IMR-90 (cell line): Measurements from ENCODE around the gene RIMS3. TPM values are rescaled to one million over a fixed set of nuclear protein-coding genes. Genes with fewer than 3 reads are reported as not detected.

Source experiments
- ATAC-seq: fragments of 200-7000 bp; cut with Tn5 transposase; 2 replicates; pipeline ENCODE4 v1.9.1; 2020; ENCODE audit warnings: low read depth, mild to moderate bottlenecking, moderate library complexity
- BruUV-seq: library from RNA; stranded (reverse); fragments of 400-500 nt; replicated peaks from 2 replicates; lab custom pipeline; 2021; lab: Mats Ljungman, UMichigan
- CTCF ChIA-PET: fragments of 300-600 bp; formaldehyde crosslinking; extraction: SDS; loops from one replicate; lab custom pipeline; 2021; ENCODE audit warnings: antibody characterized with exemption; lab: Yijun Ruan, JAX
- POLR2A ChIA-PET: fragments of 300-600 bp; sonication (Branson Sonifier 250); formaldehyde crosslinking; loops from one replicate; lab custom pipeline; 2022; ENCODE audit warnings: antibody characterized with exemption; ENCODE audit not compliant: unreplicated experiment; lab: Charles Lee
- DNase-seq: peaks from one replicate; pipeline ENCODE4 v3.0.0; 2013
- H2AFZ ChIP-seq: replicated peaks from 2 replicates; pipeline ENCODE3; 2013; ENCODE audit warnings: low read length, mild to moderate bottlenecking; ENCODE audit not compliant: poor library complexity
- H2AK5ac ChIP-seq: 2 replicates; pipeline ENCODE4 v1.6.1; 2013; ENCODE audit warnings: low read depth, low read length, inconsistent platforms
- H2AK9ac ChIP-seq: replicated peaks from 2 replicates; pipeline ENCODE3; 2013; ENCODE audit warnings: mild to moderate bottlenecking, low read depth, low read length, moderate library complexity; ENCODE audit not compliant: poor library complexity
- H2BK120ac ChIP-seq: 2 replicates; pipeline ENCODE4 v1.6.1; 2013; ENCODE audit warnings: low read depth, low read length, inconsistent platforms
- H2BK15ac ChIP-seq: 3 replicates; pipeline ENCODE4 v1.6.1; 2013; ENCODE audit warnings: low read depth, low read length, inconsistent platforms
- H2BK20ac ChIP-seq: 2 replicates; pipeline ENCODE4 v1.6.1; 2013; ENCODE audit warnings: low read depth, mild to moderate bottlenecking, inconsistent platforms, low read length, moderate library complexity
- H2BK5ac ChIP-seq: 2 replicates; pipeline ENCODE4 v1.6.1; 2013; ENCODE audit warnings: mild to moderate bottlenecking, low read depth, low read length, inconsistent platforms; ENCODE audit not compliant: poor library complexity, severe bottlenecking
- H3K14ac ChIP-seq: replicated peaks from 2 replicates; pipeline ENCODE4 v1.6.1; 2013; ENCODE audit warnings: low read depth, low read length, inconsistent platforms
- H3K18ac ChIP-seq: 2 replicates; pipeline ENCODE4 v1.6.1; 2013; ENCODE audit warnings: low read depth, low read length, control low read depth
- H3K23ac ChIP-seq: 2 replicates; pipeline ENCODE4 v1.6.1; 2013; ENCODE audit warnings: low read depth, low read length, inconsistent platforms
- H3K27ac ChIP-seq: 2 replicates; pipeline ENCODE4 v1.5.1; 2013; ENCODE audit warnings: mild to moderate bottlenecking, control low read depth, low read length; ENCODE audit not compliant: insufficient read depth
- H3K27me3 ChIP-seq: 2 replicates; pipeline ENCODE4 v1.6.1; 2013; ENCODE audit warnings: low read length; ENCODE audit not compliant: control insufficient read depth, insufficient read depth
- H3K36me3 ChIP-seq: 2 replicates; pipeline ENCODE4 v1.6.1; 2013; ENCODE audit warnings: low read length, mixed read lengths; ENCODE audit not compliant: control insufficient read depth, insufficient read depth
- H3K4ac ChIP-seq: 2 replicates; pipeline ENCODE4 v1.6.1; 2013; ENCODE audit warnings: low read depth, low read length, inconsistent platforms
- H3K4me1 ChIP-seq: 2 replicates; pipeline ENCODE4 v1.6.1; 2013; ENCODE audit warnings: low read length, mixed read lengths; ENCODE audit not compliant: control insufficient read depth, insufficient read depth
- H3K4me2 ChIP-seq: 2 replicates; pipeline ENCODE4 v1.6.1; 2013; ENCODE audit warnings: low read depth, mild to moderate bottlenecking, control low read depth, low read length, moderate library complexity
- H3K4me3 ChIP-seq: 2 replicates; pipeline ENCODE4 v1.5.1; 2013; ENCODE audit warnings: low read depth, mild to moderate bottlenecking, control low read depth, low read length, moderate library complexity; ENCODE audit not compliant: insufficient read depth
- H3K56ac ChIP-seq: 2 replicates; pipeline ENCODE4 v1.6.1; 2013; ENCODE audit warnings: low read length, inconsistent platforms; ENCODE audit not compliant: insufficient read depth; ENCODE audit errors: extremely low read depth
- H3K79me1 ChIP-seq, 2 experiments: 2 replicates each; pipeline ENCODE4 v1.6.1; 2013; ENCODE audit warnings: low read length in 2 of 2, inconsistent platforms in 1 of 2, low read depth in 1 of 2
- H3K9ac ChIP-seq: 2 replicates; pipeline ENCODE4 v1.6.1; 2013; ENCODE audit warnings: low read depth, low read length, control low read depth
- H3K9me1 ChIP-seq: 2 replicates; pipeline ENCODE4 v1.6.1; 2013; ENCODE audit warnings: low read length, inconsistent platforms; ENCODE audit not compliant: insufficient read depth
- H3K9me3 ChIP-seq: 2 replicates; pipeline ENCODE4 v1.6.1; 2013; ENCODE audit warnings: low read length; ENCODE audit not compliant: control insufficient read depth, insufficient read depth
- H4K20me1 ChIP-seq: 2 replicates; pipeline ENCODE4 v1.6.1; 2013; ENCODE audit warnings: low read length, inconsistent platforms; ENCODE audit not compliant: insufficient read depth
- H4K5ac ChIP-seq: 2 replicates; pipeline ENCODE4 v1.6.1; 2013; ENCODE audit warnings: mild to moderate bottlenecking, low read depth, low read length, control low read depth
- H4K8ac ChIP-seq, 2 experiments: 2 replicates each; pipeline ENCODE4 v1.6.1; 2013; ENCODE audit warnings: low read depth in 2 of 2, low read length in 2 of 2, control low read depth in 1 of 2, inconsistent platforms in 1 of 2
- H4K91ac ChIP-seq: 2 replicates; pipeline ENCODE4 v1.6.1; 2013; ENCODE audit warnings: low read depth, low read length, inconsistent platforms; ENCODE audit not compliant: insufficient read depth
- BHLHE40 ChIP-seq: fragments of 150-350 bp; IDR thresholded peaks from 2 replicates; pipeline ENCODE4 v1.6.1; 2016; ENCODE audit warnings: mild to moderate bottlenecking, low read depth, low read length
- CHD1 ChIP-seq: IDR thresholded peaks from 2 replicates; pipeline ENCODE4 v1.6.1; 2012; ENCODE audit warnings: low read depth, low read length, improper control_type of control experiment
- CTCF ChIP-seq: conservative IDR thresholded peaks from 2 replicates; pipeline ENCODE4 v1.5.1; 2012; ENCODE audit warnings: mild to moderate bottlenecking, low read depth, low read length, improper control_type of control experiment
- ELK1 ChIP-seq: fragments of 150-350 bp; IDR thresholded peaks from 2 replicates; pipeline ENCODE4 v1.6.1; 2016; ENCODE audit warnings: low read depth, mild to moderate bottlenecking, low read length, moderate library complexity, borderline replicate concordance
- FOS ChIP-seq: fragments of 150-350 bp; IDR thresholded peaks from 2 replicates; pipeline ENCODE4 v1.6.1; 2016; ENCODE audit warnings: low read depth, low read length
- MAFK ChIP-seq: IDR thresholded peaks from 2 replicates; pipeline ENCODE4 v1.6.1; 2012; ENCODE audit warnings: low read depth, low read length, improper control_type of control experiment
- MAZ ChIP-seq: IDR thresholded peaks from 2 replicates; pipeline ENCODE4 v1.6.1; 2012; ENCODE audit warnings: low read depth, mild to moderate bottlenecking, low read length, improper control_type of control experiment, moderate library complexity, borderline replicate concordance
- MXI1 ChIP-seq: IDR thresholded peaks from 2 replicates; pipeline ENCODE4 v1.6.1; 2012; ENCODE audit warnings: low read depth, mild to moderate bottlenecking, low read length, moderate library complexity, borderline replicate concordance
- POLR2A ChIP-seq: IDR thresholded peaks from 2 replicates; pipeline ENCODE4 v1.6.1; 2012; ENCODE audit warnings: mild to moderate bottlenecking, low read depth, low read length
- RAD21 ChIP-seq: IDR thresholded peaks from 2 replicates; pipeline ENCODE4 v1.6.1; 2012; ENCODE audit warnings: low read length, improper control_type of control experiment
- RCOR1 ChIP-seq: IDR thresholded peaks from 2 replicates; pipeline ENCODE4 v1.6.1; 2012; ENCODE audit warnings: mild to moderate bottlenecking, low read length, improper control_type of control experiment; ENCODE audit not compliant: insufficient replicate concordance
- RFX5 ChIP-seq: IDR thresholded peaks from 2 replicates; pipeline ENCODE4 v1.8.0; 2012; ENCODE audit warnings: low read depth, mild to moderate bottlenecking, low read length, moderate library complexity
- SMC3 ChIP-seq: fragments of 150-350 bp; IDR thresholded peaks from 2 replicates; pipeline ENCODE4 v1.6.1; 2016; ENCODE audit warnings: low read depth, mild to moderate bottlenecking, antibody characterized with exemption, low read length, moderate library complexity
- WGBS, 2 experiments: methylation state at CpG; one replicate each; pipeline versions ENCODE4 v1.1.5 to v1.1.7; 2013; ENCODE audit warnings: missing lambda C conversion rate in 2 of 2; ENCODE audit not compliant: insufficient read length in 1 of 2; ENCODE audit errors: extremely low coverage in 2 of 2; 5-methylcytosine and 5-hydroxymethylcytosine counted together
- dilution Hi-C: fragments of 300-500 bp; cut with HindIII; formaldehyde crosslinking; loops from one replicate; pipeline ENCODE4 v1.14.3; 2018; ENCODE audit warnings: low sequenced_read_pairs; ENCODE audit not compliant: unreplicated experiment
- in situ Hi-C: fragments of 300-500 bp; cut with MboI; formaldehyde crosslinking; loops from 3 replicates; pipeline ENCODE4 v1.14.3; 2019; ENCODE audit warnings: low sequenced_read_pairs, inconsistent platforms, mixed read lengths
- intact Hi-C: fragments of 100-400 bp; cut with micrococcal nuclease; formaldehyde crosslinking; loops from 2 replicates; pipeline ENCODE4 v1.10.0; 2022
- polyA plus RNA-seq, 3 experiments: library from polyadenylated mRNA; depleted of rRNA; stranded (reverse); fragments of >200 nt; gene quantifications; 2 replicates each; pipeline ENCODE4 v1.2.3, GENCODE V29; 2012; ENCODE audit warnings: low replicate concordance in 1 of 3
- total RNA-seq: library from RNA; depleted of rRNA; stranded (reverse); fragments of >200 nt; gene quantifications from 2 replicates; pipeline ENCODE4 v1.2.3, GENCODE V29; 2012
- TF ChIP-seq, protein P1 (sequence below): fragments of 150-350 bp; IDR thresholded peaks from 2 replicates; pipeline ENCODE4 v1.6.1; 2017; ENCODE audit warnings: mild to moderate bottlenecking, antibody characterized with exemption, low read length, low read depth

Gene RIMS3
- total and polyA plus RNA-seq, 2 of the 4 experiments (the other 2 are of a cell fraction), result 0.10 to 0.36 TPM

- TF ChIP-seq ELK1 (no peak), RFX5 (no peak), CHD1 (no peak), MXI1 (no peak), POLR2A (no peak), SMC3 (no peak), BHLHE40 (no peak), FOS (no peak), RAD21 (no peak), MAFK (no peak), CTCF (no peak), RCOR1 (no peak), MAZ (no peak)
- TF ChIP-seq, protein P1, sequence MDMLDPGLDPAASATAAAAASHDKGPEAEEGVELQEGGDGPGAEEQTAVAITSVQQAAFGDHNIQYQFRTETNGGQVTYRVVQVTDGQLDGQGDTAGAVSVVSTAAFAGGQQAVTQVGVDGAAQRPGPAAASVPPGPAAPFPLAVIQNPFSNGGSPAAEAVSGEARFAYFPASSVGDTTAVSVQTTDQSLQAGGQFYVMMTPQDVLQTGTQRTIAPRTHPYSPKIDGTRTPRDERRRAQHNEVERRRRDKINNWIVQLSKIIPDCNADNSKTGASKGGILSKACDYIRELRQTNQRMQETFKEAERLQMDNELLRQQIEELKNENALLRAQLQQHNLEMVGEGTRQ, result no peak
- ChIA-PET POLR2A (no interaction called here), CTCF (no interaction called here)
- ATAC-seq (no peak), DNase-seq (no peak)
- Histone ChIP-seq H3K4me1 (no peaks in the 10 kb centered on the region), H2AK9ac (no peak overlapping the region), H3K56ac (no peak overlapping the region), H3K9me3 (no peaks in the 10 kb centered on the region), H3K23ac (no peak overlapping the region), H2AK5ac (no peak overlapping the region), H2BK15ac (no peak overlapping the region), H3K9ac (no peak overlapping the region), H3K9me1 (no peaks in the 10 kb centered on the region), H3K4me3 (no peak overlapping the region), H4K8ac (no peak overlapping the region), H3K79me1 (no peaks in the 10 kb centered on the region), H3K27me3 (peaks cover 16% of the 10 kb centered on the region), H3K4me2 (no peak overlapping the region), H3K27ac (no peak overlapping the region), H2BK5ac (no peak overlapping the region), H3K18ac (no peak overlapping the region), H2BK20ac (no peak overlapping the region), H4K91ac (no peak overlapping the region), H2BK120ac (no peak overlapping the region), H4K20me1 (no peaks in the 10 kb centered on the region), H3K36me3 (no peaks in the 10 kb centered on the region), H3K4ac (no peak overlapping the region), H2AFZ (no peak overlapping the region), H4K5ac (no peak overlapping the region), H3K14ac (no peak overlapping the region)
- dilution Hi-C loops, result no loop called here
- no TSS peak for BruUV-seq
- intact Hi-C loops, result no loop called here
- 43% methylated on average over 2 of the region's 2 CpGs; no CpG with 5 or more reads in 1 of the 2 experiments for WGBS, 2 experiments
- in situ Hi-C loops, result no loop called here
These were observed 58.5 kb downstream of the RIMS3 start for GRCh38 chr1:40606978-40607377.
